NCI-H2081 (cell line): ENCODE results near the gene LRMDA.

Source experiments
- DNase-seq, 2 experiments: peaks; one replicate each; lab custom pipeline; 2025; lab: John Stamatoyannopoulos, UW

Gene LRMDA

DNA sequence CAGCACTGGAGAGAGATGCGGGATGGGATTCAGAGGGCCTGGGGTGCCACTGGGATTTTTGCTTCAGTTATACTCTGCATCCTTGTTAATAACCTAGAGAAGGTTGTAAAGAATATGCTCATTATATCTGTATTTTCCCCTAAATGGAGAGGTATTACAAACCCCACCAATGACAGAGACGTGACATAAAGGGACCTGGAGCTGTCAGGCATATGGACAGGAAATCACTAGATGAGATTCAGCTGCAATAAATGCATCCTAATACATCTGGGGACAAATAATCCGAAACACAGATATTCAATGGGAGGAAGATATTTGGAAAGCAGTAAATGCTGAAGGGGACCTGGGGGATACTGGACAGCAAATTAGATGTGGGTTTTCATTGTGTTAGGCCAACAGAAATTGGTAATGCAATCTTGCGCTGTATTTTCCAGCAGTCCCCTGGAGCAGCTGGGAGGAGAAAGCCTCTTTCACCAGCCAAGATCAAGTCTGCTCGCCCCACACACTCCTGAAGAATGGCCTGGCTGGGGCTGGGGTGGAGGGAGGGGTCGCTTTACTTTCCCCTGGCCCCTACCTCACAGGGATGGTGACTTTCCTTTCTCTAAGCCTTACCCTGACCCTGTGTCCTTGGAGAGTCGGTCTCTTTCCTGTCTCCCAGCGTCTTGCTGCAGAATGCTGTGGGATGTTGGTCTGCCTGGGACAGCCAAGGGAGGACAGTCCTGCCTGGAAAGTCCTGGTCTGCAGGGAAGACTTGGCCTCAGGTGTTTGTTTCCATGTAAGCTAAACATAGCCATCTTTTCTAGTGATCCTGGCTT lies 653.8 kb downstream of the LRMDA start:
- no peak for DNase-seq

DNA sequence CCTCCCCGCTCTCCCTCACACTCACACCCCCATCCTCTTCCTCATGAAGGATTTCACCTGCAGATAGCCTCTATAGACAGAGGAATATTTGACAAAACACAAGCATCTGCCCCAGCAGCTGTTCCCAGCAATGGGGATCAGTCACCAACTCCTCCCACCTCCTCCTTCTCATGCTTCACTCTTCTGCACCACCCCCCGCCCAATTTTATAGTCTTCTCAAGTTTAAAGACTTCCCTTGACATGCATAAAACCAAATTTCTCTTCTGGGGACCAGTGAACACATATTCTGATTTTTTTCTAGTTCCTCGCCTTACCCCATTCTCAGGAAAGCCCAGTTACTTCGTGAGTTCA lies 654.4 kb downstream of the LRMDA start:
- DNase-seq: no peak

DNA sequence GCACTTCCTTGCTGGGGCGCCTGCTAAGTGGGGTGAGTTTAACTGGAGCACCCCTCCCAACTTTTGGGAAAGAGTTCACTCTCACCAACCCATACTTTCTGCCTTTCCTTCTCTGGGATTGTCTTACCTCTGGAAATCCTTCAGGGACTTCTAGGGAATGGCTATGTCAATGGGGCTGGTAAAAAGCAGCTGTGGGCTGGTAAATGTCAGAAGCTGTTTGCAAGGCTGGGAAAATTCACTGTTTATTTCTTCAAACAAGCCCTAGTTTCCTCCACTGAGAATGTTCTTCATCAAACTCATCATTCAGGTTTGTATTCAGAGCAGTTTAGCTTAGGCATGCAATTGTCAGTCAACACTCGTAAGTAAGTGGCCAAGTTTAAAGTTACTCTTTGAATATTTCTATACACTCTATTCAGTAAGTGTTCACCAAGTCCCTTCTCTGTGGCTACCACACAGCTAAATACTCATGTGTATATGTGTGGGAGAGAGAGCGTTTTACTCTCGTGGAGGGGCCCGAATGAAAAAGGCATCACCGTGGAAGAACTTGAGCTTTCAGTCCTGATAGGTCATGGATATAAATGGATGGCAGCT lies 654.8 kb downstream of the LRMDA start:
- no peak for DNase-seq

DNA sequence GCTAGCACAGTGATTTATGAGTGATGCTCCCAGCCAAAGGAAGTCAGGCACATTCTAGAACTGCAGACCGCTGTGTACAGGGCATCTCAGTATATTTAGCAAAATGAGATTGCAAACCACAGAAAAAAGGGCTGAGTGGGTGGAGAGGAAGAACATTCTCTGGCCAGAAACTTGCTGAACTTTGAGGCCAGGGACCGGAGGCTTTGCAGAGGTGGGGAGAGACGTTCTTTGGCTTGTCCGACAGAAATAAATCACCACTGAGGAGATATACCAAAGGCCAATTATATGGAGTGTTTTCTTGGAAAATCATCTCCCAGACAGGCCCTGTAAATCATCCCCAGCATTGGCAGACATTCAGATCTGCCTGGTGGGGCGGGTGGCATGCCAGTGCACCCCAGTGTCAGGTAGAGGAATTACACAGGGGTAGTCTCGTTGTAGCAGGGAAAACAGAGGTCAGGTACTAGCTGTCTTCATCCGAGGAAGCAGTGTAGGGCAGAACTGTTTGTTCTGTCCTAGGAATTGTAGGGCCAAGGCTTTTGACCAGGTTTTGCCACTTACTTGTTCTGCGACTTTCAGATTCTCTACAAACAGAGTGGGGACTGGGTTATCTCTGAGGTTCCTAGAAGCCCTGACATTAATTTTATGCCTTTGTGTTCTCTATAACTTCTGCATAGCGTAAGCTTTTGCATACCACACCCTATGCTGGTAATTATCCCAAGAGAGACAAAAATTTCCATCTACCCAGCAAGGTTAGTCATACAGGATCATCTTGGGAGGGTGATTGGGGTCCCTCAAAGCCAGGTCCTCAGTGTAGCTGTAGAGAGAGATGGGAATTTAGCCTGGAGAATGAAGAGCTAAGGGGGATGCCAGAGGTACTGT lies 655.6 kb downstream of the LRMDA start:
- peak; percentile 48 to 61 for DNase-seq

DNA sequence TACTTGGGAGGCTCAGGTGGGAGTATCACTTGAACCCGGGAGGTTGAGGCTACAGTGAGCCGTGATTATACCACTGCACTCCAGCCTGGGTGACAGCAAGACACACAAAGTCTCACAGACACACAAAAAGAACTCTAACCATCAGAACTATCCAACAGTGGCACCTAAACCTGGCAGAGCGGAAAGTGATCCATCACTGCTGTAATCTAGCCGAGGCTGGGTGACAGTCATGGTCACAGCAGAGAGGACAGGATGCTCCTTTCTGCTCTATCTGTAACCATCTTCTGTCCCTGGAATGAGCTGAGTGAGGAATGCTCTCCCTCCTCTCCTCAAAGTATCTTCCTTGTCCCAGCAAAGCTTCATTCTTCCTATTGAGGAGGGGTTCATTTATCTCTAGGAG lies 656.6 kb downstream of the LRMDA start:
- DNase-seq: no peak

DNA sequence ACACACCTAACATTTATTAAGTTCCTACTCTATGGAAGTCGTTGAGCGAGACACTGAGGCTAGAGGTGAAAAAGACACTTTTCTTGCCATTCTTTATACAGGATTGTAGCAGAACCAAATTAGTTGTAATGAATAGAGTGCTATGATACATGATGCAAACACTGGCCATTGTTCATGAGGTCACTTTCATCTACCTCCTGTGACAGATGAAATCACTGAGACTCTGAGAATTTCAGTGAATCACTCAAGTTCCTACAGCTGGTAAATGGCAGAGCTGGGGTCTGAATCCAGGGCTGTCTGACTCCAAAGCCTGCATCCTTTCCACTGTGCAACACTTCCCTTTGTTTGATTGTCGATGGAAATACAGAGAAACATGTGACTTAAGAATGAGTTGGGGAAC lies 657.6 kb downstream of the LRMDA start:
- DNase-seq: no peak

DNA sequence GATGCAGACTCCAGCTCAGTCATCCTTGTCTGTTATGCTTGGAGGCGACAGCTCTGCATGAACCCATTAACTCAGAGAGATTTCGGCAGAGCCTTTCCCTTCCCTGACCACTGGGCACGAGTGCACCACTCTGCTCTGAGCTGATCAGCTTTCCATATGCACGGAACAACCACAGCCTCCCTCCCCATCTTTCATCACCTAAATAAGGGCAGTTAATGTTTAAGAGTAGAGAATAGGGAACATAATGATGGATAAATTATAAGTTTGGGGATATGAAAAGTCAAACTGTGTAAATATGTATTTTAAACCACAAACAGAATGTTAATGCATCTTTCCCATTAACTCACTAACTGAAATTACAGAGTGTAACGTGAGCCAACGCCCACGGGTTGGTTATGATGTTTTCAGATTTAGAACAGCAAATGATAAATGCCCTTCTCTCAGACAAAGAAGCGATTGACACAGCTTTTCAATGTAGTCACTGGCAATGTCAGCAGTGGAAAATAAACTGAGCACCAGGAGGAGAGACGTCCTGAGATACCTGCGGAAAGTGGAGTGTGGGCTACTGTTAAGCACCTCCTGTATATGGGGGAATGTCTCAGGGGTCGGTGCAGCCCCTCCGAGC lies 658.2 kb downstream of the LRMDA start:
- DNase-seq: peak; percentile 86 to 88

DNA sequence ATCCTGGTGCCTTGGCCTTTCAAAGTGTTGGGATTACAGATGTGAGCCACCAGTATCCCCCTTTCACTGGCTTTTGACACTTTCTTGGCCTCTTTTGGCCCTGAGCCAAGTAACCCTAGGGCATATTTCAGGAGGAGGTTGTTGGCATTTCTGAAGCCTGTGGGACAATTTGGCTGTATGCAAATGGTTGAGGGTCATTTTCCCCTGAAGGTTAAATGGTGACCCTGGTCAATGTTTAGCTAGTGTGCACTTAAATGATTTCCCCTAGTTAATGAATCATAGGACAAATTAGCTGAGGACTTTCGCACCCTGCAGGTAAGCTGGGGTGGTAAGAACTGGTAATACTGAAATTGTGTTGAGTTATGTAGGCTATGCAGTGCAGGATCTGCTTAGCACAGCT lies 660.5 kb downstream of the LRMDA start:
- no peak for DNase-seq

DNA sequence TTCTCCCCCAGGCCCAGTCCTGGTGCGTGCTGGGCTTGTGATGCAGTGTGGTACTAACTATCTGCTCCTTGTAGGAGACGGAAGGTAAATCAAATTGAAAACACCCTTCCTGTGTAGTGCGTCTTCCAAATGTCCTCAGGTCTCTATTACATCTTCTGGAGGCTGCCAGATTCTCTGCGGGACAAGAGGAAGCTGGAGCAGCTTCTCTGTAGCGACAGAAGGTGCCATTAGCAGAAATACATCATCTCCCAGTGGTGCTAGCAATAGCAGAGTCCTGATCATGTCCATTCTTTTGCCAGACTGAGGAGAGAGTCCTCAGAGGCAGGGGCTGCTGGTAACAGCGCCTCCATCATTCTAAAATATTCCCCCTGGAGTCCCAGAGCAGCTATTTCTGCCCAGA lies 675.2 kb downstream of the LRMDA start:
- no peak for DNase-seq

DNA sequence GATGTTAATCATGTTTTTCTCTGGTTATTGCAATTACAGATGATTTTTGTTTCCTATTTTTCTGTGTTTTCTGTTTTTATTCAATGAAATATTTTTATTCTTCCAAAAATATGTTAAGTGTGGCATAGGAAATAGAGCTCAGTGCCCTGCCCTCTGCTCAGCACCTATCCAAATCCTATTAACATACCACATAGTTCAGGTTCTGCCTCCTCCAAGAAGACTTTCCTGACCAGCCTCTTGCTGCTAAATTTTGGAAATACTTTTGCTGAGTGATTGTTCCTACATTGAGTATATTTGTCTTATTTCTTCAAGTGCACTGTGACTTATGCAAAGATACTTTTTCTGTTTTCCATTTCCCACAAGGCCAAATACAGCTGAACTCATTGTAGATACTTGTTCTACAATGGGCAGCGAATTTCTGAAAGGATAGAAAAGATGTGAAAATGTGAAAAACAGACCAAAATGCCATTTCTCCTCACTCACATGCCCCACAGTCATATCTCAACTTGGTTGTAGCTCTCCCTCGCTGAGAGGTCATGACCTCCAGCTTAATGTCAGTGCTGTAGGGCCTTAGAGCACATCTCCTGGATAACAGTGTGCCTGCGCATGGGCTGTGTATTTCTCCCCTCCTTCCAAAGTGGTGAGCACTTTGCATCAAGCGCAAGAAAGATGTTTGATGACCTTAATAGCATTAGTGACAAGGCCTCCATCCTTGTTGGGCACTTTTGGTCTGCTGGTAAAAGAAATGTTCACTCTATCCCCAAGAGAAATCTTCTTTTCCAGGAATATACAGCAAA lies 677.3 kb downstream of the LRMDA start:
- no peak for DNase-seq

DNA sequence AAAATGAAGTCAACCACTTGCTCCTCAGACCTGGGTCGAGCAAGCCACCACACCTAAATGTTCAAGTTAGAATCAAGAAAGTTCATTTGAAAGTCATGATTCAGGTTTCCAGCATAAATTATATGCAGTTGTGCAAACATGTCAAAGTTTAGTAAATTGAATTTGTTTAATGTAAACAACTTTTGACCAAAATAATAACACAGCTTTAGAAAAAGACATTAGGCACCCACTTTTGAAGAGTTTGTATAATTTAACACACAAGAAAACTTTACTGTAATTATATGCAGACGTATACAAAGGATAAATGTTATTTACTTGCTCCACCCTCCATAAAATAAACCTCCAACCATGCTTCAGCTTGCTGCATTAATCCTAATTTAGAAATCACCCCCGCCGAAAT lies 680.0 kb downstream of the LRMDA start:
- DNase-seq: no peak

DNA sequence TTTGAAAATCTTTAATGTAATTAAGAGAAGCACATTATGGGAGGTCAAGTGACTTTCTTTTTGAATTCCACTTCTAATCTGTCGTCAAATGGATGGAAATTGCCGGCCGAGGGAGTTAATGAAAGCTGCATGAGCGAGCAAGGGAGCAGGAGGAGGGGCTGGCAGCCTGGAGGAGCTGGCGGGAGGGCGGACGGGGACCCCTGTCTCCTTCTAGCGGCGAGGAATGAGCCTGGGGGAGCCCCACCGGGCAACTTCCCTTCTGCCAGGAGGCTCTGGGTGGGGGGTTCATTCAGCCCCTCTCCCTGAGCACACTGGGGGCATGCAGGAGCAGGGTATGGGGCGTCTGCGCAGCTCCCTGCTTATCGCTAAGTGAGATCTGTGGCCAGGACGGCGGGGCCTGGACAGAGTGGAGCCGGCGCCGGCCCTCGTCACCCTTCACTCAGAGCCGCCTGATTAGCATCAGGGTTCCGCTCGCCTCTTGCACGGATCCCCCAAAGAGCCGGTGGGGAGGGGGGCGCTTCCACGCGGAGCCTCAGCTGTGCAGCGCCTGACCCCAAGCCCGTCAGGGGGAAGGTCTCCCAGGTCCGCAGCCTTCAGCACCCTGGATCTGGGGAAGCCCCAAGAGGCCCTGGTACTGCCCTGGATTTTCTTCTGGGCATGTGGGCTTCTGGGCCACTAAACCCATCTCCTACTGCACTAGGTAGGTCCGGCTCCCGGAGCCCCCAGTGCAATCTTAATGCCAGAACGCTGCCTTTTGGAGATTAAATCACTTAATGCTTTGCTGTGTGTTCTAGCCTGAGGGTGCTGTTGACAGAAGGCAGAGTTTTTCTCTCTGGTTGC lies 680.8 kb downstream of the LRMDA start:
- DNase-seq: no peak

DNA sequence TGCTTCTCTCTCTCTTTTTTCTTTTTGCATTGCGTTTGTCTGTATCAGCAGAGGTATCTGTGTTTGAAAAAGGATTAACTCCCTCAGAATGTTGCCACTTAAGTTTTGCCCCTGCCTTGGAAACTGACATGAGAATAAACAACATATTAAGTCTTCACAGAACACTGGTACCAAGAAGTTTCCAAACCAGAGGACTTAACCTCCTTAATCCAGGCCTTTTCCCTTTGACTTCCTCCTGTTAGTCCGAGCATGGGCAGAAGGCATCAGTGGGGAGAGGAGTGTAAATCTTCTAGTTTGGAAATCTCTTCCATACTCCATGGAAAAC lies 681.4 kb downstream of the LRMDA start:
- DNase-seq: no peak

DNA sequence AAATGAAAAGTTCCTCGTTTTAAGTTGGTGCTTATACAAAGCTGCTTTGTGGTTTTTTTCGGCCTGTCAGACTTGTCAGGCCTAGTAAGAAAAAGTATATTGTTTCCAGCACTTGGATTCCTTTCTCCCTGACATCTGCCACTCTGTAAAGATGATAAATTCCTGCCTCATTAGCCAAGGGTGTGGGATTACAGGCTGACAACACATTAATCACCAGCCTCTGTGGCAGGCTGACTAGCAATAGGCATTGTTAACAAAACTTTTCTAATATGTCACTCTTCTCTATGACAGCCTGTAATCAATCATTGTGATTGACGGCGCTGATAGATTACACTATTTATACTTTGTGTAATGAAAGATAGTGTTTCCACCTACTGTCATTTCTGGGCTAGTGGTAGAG lies 682.5 kb downstream of the LRMDA start:
- no peak for DNase-seq

DNA sequence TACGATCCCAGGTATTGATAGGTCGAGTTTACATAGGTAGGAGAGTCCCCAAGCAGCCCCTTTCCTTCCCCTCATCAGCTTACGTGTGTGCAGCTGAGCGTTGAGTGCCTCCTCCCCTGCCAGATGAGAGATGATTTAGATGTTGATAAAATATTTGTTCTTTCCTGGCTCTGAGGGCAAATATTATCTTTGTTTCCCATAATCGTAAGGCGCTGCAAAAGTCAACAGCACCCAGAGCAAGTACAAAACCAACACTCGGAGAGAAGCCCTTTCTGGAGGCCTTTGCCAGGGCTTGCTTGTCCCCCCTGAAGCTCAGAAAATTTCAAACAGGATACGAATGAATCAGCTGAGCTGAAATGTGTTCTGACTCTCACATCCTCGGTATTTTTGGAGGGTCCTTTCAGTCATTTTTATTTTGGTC lies 683.2 kb downstream of the LRMDA start:
- peak; percentile 35 to 67 for DNase-seq

DNA sequence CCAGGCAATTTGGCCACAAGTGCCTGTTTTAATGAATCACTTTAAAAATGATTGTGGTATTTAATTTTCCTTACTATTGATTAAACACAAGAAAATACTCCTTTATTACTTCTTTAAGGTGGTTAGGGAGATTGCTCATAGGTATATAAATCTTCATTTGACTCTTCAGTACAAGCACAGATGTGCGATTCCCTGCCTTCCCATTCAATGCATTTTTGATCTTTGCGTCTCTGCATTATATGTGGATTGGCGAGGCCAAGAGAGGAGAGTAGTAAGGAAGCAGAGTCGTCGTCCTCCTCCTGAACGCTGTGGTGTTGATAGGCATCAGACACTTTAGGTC lies 683.7 kb downstream of the LRMDA start:
- DNase-seq: no peak

DNA sequence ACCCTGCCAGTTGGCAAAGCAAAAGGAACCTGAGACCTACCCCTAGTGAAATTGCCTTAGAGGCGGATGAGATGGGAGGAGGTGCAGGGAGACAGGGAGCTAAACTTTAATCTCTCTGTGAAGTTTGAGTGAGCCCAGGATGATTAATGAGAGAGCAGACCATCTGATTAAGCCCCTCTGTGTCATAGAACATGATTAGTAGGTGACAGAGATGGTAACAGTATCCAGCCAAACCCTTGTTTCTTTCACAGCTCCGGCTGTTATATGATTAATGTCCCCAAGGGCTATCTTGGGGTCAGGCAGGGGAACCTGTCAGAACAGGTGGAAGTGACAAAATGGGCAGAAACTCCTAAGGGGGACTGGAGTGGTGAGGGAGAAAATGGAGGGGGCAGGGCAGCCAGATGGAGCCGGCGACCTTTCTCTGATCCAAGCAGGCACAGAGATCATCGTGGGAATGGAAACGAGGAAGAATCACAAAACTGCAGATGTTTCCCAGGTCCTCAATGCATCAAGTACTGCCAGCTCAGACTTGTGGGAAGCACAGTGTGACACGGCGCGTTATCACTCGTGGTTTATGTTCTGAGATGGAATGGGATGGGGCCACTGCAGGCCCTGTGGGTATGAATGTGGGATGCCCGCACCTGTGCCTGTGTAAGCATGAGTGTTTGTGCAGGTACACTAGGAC lies 684.2 kb downstream of the LRMDA start:
- DNase-seq: no peak

DNA sequence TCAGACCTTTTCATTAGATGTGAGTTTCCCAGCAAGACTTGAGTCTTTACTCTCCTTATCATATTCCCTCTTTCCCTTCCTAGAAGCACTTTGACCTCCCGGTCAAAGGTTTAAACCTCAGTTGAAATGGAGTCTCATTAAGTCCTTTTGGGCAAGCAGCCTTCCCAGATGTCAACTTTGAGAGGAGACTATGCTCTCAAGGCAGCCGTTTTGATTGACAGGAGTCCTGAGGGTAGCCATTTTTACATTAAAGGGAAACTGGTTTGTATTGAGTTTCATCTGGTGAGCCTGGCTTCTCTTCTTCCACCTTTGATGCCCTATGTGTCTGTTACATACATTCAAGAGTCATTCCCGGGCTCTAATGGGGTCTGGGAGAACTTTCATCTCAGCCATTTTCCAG lies 685.1 kb downstream of the LRMDA start:
- no peak for DNase-seq

DNA sequence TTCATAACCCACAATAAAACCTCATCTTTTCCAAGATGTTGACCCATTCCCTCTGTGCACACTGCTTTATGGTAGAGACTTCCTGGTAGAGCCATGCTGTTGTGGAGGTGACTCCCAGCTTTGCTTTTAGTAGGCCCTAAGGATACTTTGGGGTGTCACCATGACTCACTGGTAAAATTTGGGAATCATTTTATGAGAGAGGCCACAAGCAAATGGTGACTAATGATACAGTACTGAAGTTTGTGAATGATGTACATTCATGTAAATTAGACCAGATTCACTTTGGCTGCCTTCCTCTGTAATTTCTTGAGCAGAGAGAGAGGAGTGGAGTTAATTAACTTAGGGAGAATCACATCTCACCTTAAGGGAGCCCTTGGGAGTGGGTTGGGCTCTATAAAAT lies 686.5 kb downstream of the LRMDA start:
- DNase-seq: no peak

DNA sequence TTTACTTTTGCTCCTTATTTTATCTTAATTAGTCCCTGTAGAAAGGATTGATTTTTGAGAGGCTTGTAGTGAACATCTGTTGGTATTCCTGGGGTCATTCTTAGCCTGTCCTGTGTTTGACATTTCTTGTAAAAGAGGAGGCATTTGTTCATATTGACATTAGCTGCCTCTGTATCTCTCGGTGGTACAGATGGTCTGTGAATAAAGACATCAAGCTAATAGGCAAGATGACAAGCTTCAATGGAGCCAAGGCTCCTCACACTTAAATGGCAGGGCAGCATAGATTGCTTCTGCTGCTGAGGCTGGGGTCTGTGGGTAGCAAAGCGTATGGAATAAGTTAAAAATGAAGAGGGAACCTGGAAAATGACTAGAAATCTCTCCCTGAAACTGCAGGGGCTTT lies 687.6 kb downstream of the LRMDA start:
- no peak for DNase-seq
